ENCODE measurements around the gene SIT1. TPM values are rescaled to one million over a fixed set of nuclear protein-coding genes. Genes with fewer than 3 reads are reported as not detected.
A peak's percentile ranks its signal among the peaks of the same experiment; 100 is the strongest.

SIT1 gene, protein sequence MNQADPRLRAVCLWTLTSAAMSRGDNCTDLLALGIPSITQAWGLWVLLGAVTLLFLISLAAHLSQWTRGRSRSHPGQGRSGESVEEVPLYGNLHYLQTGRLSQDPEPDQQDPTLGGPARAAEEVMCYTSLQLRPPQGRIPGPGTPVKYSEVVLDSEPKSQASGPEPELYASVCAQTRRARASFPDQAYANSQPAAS
- not detected in 2 replicates for total RNA-seq

DNA sequence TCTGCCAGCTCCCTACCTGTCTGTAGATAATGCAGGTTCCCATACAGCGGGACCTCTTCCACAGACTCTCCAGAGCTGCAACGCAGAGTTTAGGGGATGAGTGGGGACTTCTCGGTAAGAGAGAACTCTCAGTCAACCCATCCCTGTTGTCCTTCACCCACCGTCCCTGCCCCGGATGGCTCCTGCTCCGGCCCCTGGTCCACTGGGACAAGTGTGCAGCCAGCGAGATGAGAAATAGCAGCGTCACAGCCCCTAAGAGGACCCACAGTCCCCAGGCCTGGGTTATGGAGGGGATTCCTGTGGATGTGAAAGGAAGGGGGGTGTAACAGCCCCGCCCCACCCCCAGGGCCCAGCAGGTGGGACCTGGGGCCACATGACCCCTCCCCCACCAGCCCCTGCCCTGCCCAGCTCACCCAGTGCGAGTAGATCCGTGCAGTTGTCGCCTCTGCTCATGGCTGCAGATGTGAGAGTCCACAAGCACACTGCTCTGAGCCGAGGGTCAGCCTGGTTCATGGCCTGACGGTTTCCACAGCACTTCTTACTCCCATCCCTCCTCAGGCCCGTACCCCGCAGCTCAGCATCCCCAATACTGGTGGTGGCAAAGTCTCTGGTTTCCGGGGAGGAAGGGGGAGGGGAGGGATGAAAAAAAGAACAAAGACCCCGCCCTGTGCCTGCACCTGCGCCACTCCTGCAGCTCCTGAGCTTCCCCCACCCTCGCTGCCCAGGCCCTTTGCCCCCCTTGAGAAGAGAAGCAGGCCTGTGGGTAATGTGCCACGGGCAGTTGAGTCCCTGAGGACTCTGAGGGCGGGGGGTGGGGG, at the start of gene SIT1:
SIT1 (minus strand) TSS at position 591 of the 818 bp plus-strand sequence; CDS start at position 513, 78 bp downstream.
- Histone ChIP-seq H3K27me3 (ENCODE audit: control insufficient read depth, insufficient read depth, low read length) (no peaks in the 10 kb centered on the region), H3K4me3 (ENCODE audit: low read depth, low read length) (no peak within 1 kb of the TSS), H3K36me3 (ENCODE audit: control insufficient read depth, insufficient read depth, low read length) (no peaks in the 10 kb centered on the region)
- TF ChIP-seq, protein P1, sequence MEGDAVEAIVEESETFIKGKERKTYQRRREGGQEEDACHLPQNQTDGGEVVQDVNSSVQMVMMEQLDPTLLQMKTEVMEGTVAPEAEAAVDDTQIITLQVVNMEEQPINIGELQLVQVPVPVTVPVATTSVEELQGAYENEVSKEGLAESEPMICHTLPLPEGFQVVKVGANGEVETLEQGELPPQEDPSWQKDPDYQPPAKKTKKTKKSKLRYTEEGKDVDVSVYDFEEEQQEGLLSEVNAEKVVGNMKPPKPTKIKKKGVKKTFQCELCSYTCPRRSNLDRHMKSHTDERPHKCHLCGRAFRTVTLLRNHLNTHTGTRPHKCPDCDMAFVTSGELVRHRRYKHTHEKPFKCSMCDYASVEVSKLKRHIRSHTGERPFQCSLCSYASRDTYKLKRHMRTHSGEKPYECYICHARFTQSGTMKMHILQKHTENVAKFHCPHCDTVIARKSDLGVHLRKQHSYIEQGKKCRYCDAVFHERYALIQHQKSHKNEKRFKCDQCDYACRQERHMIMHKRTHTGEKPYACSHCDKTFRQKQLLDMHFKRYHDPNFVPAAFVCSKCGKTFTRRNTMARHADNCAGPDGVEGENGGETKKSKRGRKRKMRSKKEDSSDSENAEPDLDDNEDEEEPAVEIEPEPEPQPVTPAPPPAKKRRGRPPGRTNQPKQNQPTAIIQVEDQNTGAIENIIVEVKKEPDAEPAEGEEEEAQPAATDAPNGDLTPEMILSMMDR (IDR thresholded peaks at IDR 0.05; ENCODE audit: insufficient read depth, low read length, severe bottlenecking), result no peak
- FAIRE-seq, result no peak
- DNase-seq (ENCODE audit: low read depth), result no peak

DNA sequence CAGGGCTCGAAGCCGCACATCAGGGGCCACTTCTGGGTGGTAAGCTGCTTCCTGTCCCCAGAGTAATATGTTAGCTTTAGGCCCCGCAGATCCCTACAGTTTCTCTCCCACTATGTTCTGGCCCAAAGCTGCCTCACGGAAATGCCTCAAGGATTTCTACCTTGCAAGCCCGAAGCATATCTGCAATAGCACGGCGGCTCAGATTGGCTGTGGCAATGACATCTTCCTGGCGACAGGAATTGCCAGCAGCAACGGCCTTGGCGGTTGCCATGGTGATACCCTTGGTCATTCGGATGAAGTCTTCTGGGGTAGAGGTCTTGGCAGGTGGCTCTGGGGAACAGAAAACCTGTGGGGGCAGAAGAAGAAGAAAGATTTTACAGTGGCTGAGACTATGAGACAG, 49.3 kb upstream of the SIT1 start:
- no peak overlapping the region for H3K4me3 ChIP-seq (ENCODE audit: low read depth, low read length)
- no peaks in the 10 kb centered on the region for H3K27me3 ChIP-seq (ENCODE audit: control insufficient read depth, insufficient read depth, low read length)
- TF ChIP-seq, protein P1 (IDR thresholded peaks at IDR 0.05; ENCODE audit: insufficient read depth, low read length, severe bottlenecking), result no peak
- DNase-seq (ENCODE audit: low read depth) (no peak), FAIRE-seq (no peak)
- H3K36me3 ChIP-seq (ENCODE audit: control insufficient read depth, insufficient read depth, low read length), result peaks cover 52% of the 10 kb centered on the region

DNA sequence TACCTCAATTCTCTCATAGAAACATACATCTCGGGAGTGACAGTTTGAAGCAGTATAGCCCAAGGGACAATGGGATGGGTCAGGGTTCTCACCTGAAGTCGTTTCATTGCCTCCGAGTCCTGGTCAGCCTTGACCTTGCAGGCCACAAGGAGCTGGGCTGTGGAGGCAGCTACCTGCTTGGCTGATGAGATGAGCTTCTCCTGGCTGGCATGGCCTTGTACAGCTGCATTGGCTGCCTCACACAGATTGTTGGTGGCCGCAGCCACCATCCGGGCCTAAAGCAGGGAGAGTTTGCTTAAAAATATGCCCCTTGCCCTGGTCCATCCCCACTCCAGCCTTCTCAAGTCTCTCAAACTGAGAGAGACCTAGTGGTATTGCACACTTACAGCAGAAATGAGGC, 47.5 kb upstream of the SIT1 start:
- no peak for DNase-seq (ENCODE audit: low read depth)
- H3K27me3 ChIP-seq (ENCODE audit: control insufficient read depth, insufficient read depth, low read length), result no peaks in the 10 kb centered on the region
- H3K4me3 ChIP-seq (ENCODE audit: low read depth, low read length), result no peak overlapping the region
- TF ChIP-seq, protein P1 (IDR thresholded peaks at IDR 0.05; ENCODE audit: insufficient read depth, low read length, severe bottlenecking), result no peak
- peak; percentile 47 for FAIRE-seq
- H3K36me3 ChIP-seq (ENCODE audit: control insufficient read depth, insufficient read depth, low read length), result peaks cover 39% of the 10 kb centered on the region

DNA sequence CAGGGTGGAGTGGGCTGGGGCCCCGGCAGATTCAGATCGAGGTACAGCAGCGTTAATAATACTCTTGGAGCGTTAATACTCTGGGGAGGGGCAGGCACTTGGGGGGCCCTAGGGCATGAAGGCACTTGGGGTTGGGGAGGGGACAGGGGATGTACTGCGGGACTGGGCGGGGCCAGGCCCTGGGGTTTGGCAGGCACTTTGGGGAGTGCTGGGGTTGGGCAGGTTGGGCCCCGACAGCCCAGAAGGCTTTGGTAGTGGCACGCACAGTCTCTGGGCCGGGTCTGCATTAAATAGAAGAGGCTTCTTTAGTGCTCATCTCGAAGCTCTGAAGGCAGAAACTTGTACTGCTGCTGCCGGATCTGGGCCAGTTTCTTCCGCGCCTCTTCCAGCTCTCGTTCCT, 46.8 kb upstream of the SIT1 start:
- H3K4me3 ChIP-seq (ENCODE audit: low read depth, low read length), result no peak overlapping the region
- TF ChIP-seq, protein P1 (IDR thresholded peaks at IDR 0.05; ENCODE audit: insufficient read depth, low read length, severe bottlenecking), result no peak
- DNase-seq (ENCODE audit: low read depth) (no peak), FAIRE-seq (no peak)
- no peaks in the 10 kb centered on the region for H3K27me3 ChIP-seq (ENCODE audit: control insufficient read depth, insufficient read depth, low read length)
- H3K36me3 ChIP-seq (ENCODE audit: control insufficient read depth, insufficient read depth, low read length), result peaks cover 38% of the 10 kb centered on the region

DNA sequence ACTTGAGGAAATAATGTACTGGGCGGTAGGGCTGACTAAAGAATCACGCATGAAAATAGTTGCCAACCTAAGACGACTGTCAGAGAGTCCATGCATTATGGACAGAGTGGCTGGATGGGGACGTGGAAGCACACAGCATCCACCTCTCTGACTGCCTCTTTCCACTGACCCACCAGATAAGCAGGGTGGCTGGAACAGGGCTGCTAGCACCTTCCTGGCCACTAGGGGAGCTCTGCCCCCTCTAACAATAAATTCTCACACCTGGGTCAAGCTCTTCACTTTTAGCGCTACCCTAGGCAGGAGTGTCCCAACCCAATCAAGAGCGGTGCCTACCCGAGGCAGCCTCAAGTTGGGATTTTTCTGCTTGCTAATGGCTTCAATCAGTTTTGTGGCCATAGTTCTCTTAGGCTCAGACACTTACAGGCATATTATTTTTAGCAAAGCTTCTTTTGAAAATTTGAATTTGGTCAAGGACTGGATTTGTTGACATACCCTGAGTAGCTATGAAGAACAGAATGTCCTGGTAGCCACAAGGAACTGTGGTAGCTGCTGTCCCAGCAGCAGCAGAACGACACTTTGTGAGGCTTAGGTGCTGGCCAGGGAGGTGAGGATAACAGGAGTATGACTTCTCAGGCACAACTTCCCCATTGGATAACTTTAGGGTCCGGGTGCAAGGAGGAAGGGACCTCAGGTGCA, 45.9 kb upstream of the SIT1 start:
- Histone ChIP-seq H3K27me3 (ENCODE audit: control insufficient read depth, insufficient read depth, low read length) (no peaks in the 10 kb centered on the region), H3K4me3 (ENCODE audit: low read depth, low read length) (no peak overlapping the region), H3K36me3 (ENCODE audit: control insufficient read depth, insufficient read depth, low read length) (peaks cover 33% of the 10 kb centered on the region)
- FAIRE-seq, result no peak
- DNase-seq (ENCODE audit: low read depth), result peak; percentile 55
- TF ChIP-seq, protein P1 (IDR thresholded peaks at IDR 0.05; ENCODE audit: insufficient read depth, low read length, severe bottlenecking), result peak; percentile 95
